IPS-11a (cell line): ENCODE results near the gene KCNIP1.

ENCODE experiments used
- H3K4me3 ChIP-seq: one replicate; pipeline ENCODE4 v1.5.1; 2013; ENCODE audit warnings: low read depth, low read length, control low read depth

The KCNIP1 gene

DNA sequence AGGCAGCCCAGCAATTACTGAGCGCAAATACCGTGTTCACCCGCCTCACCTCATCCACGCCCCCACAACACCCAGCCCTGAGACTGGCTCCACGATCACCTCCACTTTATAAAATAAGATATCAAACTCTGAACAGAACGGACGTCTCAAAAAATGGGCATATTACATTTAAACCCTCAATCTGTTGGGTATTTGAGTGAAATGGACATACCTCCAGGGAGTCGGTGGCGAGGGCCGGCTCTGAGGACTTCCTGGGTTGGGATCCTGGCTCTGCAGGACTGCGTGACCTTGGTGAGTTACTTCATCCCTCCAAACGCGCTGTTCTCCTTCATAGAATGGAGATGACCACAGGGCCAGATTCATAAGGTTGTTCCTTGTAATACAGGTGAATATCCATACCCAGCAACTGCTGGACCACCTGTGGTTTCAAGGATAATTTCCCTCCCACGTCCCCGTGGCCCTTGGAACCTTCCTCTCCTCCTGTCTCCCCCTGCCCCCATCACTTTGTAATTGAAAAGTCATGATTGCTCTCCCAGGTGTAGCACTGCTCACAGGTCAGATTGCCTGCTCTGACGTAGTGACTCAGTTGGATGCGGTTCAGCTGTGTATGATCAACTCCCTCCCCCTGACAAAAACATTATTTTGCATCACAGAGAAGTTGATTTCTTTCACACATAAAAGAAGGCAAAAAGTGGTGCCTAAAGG lies 135.6 kb downstream of the KCNIP1 start:
- H3K4me3 ChIP-seq, result no peak overlapping the region

GRCh38 chr5:170640731-170641588 lies 137.1 kb downstream of the KCNIP1 start:
- H3K4me3 ChIP-seq, result no peak overlapping the region

DNA sequence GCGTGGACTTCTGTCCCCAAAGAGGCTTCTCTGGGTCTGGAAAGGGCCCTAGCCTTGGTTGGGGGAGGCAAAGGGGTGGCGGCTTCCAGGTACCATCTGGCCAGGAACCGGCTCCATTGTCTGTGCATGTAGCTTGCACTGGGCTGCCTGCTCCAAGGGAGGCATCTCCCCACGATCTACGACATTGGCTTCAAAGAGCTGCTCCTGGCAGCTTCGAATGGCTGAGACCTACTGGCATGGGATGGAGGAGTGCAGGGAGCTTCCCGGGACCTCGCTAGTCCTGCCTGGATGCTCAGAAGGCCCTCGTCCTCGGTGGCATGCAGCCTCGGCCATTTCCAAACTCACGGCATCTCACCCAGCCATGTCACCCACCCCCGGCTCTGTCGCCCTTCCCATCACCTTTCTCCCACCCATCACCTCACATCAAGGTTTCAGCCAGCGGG lies 137.8 kb downstream of the KCNIP1 start:
- no peak overlapping the region for H3K4me3 ChIP-seq

- H3K4me3 ChIP-seq, result no peak overlapping the region
Observed at GRCh38 chr5:170642066-170642735, 138.4 kb downstream of the KCNIP1 start.

DNA sequence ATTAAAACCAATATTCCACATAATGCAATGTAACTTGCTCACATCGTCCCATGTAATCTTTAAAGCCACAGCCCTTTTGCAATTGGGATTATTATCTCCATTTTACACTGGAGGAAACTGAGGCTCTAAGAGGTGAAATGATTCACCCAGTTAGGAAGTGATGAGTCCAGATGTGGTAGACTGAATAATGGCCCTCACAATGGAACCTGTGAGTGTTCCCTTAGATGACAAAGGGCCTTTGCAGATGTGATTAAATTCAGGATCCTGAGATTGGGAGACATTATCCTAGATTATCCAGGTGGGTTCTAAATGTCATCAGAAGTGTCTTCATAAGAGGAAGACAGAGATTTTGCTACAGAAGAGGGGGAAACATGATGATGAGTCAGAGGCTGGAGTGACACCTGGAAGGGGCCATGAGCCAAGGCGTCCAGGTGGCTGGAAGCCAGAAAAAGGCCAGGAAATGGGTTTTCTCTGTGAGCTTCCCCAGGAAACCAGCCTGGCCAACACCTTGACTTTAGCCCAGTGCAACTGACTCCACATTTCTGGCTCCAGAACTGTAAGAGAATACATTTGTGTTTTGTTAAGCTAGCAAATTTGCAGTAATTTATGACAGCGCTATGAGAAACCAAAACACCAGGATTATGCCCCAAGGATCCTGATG lies 139.1 kb downstream of the KCNIP1 start:
- no peak overlapping the region for H3K4me3 ChIP-seq

GRCh38 chr5:170643591-170643990 lies 139.8 kb downstream of the KCNIP1 start:
- no peak overlapping the region for H3K4me3 ChIP-seq

DNA sequence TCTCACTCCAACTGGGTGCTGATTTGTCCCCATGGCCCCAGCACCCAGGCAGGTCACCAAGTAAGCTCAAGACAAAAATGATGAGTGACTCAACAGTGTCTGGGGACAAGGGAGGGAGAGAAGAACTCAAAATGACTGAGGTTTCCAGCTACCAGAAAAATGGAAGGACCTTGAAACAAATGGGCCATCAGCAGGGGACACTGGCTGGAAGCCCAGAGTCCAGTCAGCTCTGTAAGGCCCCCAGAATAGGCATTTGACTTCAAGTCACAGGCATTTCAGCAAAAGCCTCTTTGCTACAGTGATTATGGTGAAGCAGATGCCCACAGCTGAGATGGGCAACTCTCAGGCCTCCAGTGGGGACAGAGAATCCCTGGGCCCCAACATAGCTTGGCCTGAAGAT lies 140.7 kb downstream of the KCNIP1 start:
- H3K4me3 ChIP-seq, result no peak overlapping the region

DNA sequence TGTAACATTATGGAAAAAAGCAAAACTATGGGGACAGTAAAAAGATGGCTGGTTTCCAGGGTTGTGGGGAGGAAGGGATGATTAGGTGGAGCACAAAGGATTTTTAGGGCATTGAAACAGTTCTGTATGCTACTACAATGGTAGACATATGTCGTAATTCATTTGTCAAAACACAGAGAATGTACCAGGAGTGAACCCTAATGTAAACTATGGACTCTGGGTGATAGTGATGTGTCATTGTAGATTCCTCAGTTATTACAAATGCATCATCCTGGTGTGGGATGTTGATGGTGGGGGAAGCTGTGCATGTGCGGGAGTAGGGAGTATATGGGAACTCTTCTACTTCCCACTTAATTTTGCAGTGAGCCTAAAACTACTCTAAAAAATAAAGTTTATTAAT lies 144.7 kb downstream of the KCNIP1 start:
- no peak overlapping the region for H3K4me3 ChIP-seq

DNA sequence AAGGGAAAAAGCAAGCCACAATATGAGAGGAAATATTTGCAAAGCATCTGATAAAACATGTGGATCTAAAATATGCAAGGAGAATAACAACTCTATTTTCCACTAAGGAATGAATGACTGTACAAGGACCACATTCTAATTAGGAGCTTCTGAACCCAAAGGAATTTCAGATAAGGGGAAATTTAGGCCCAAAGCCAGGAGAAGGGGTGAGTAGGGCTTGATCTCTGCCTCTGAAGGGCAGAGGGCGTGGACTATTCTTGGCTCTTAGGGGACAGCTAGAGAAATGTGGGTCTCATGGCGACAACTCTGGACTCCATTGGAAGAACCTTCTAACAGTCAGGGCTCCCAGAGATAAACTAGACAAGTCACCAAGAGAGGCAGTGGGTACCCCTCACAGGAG lies 147.0 kb downstream of the KCNIP1 start:
- no peak overlapping the region for H3K4me3 ChIP-seq

GRCh38 chr5:170651604-170652277 lies 147.9 kb downstream of the KCNIP1 start:
- no peak overlapping the region for H3K4me3 ChIP-seq

GRCh38 chr5:170655476-170655875 lies 151.7 kb downstream of the KCNIP1 start:
- H3K4me3 ChIP-seq, result no peak overlapping the region

- H3K4me3 ChIP-seq, result no peak overlapping the region
Observed at GRCh38 chr5:170655920-170656319, 152.1 kb downstream of the KCNIP1 start.

- no peak overlapping the region for H3K4me3 ChIP-seq
Observed at GRCh38 chr5:170656346-170656745, 152.5 kb downstream of the KCNIP1 start.

- H3K4me3 ChIP-seq, result no peak overlapping the region
Observed at GRCh38 chr5:170660531-170660930, 156.7 kb downstream of the KCNIP1 start.

GRCh38 chr5:170662966-170663365 lies 159.1 kb downstream of the KCNIP1 start:
- no peak overlapping the region for H3K4me3 ChIP-seq

DNA sequence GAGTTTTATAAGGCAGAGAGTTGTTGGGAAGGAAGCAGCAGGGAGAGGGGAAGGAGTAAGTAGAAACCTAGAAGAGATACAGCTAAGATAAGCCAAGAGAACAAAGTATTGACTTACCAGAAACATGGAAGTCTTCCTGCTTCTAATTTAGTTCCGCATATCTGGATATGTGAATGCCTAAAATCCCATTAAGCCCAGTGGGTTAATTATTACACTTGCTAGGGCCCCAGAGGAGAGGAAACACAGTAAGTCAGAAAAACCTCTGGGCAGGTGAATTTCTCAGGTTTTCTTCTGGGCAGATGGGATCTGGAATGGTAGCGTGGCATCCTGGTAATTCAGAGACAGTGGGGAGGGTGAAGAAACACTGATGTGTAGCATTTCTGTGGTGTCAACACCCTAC lies 175.0 kb downstream of the KCNIP1 start:
- H3K4me3 ChIP-seq, result no peak overlapping the region

- H3K4me3 ChIP-seq, result peak overlapping the region; percentile 48
Observed at GRCh38 chr5:170681013-170681433, 177.2 kb downstream of the KCNIP1 start.

- H3K4me3 ChIP-seq, result no peak overlapping the region
Observed at GRCh38 chr5:170691657-170692056, 187.8 kb downstream of the KCNIP1 start.

- H3K4me3 ChIP-seq, result no peak overlapping the region
Observed at GRCh38 chr5:170693701-170694100, 189.9 kb downstream of the KCNIP1 start.

DNA sequence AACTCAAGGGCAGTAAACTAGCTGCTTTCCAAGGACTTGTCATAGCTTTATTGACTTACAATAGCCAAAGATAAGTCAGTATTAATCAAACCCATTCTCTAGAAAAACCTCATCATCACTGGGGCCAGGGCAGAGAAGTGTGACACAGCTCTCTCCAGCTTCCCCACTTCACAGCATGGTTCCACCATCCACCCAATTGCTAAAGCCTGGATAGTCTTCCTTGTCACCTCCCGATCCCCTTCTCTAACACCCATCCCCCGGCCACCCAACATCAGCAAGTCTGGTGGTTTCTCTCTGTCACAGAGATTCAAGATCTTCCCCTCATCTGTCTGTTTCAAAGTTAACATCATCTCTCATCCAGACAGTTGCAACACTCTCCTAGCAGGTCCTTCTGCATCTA lies 191.1 kb downstream of the KCNIP1 start:
- no peak overlapping the region for H3K4me3 ChIP-seq

- H3K4me3 ChIP-seq, result no peak overlapping the region
Observed at GRCh38 chr5:170697031-170697430, 193.2 kb downstream of the KCNIP1 start.
